Measurements from ENCODE around the gene CERS4. TPM values are rescaled to one million over a fixed set of nuclear protein-coding genes. Genes with fewer than 3 reads are reported as not detected.
A peak's percentile ranks its signal among the peaks of the same experiment; 100 is the strongest.

Gene CERS4
- total and polyA plus RNA-seq, 2 of the 8 experiments (the other 6 are each of a cell fraction or from before 2014, with no cell fraction given) = 88.2 to 179 TPM

- H3K23me2 ChIP-seq (ENCODE audit: low read depth, low read length) = no peaks in the 10 kb centered on the region
- ChIA-PET CTCF (ENCODE audit: partially characterized antibody) (interaction anchor here (1.0 to 2.2 kb wide), 5 partner anchors 9 to 165 kb away, joined by 3 to 10 read pairs (median 3); no protein-coding TSS in a partner anchor), POLR2A (ENCODE audit: partially characterized antibody) (interaction anchor here (1.1 to 1.6 kb wide), 2 partner anchors 9 to 85 kb away, joined by 3 to 13 read pairs; no protein-coding TSS in a partner anchor)
- no peak overlapping the region for H4K5ac ChIP-seq (ENCODE audit: insufficient read length, low read depth, low read length)
- H2BK15ac ChIP-seq (ENCODE audit: low read length) = no peak overlapping the region
- no peak overlapping the region for H3K4ac ChIP-seq (replicated peaks; ENCODE audit: insufficient read length, low read depth, low read length)
- H4K8ac ChIP-seq (ENCODE audit: extremely low read depth, insufficient read depth, low read length) = no peak overlapping the region
- no peak overlapping the region for H4K91ac ChIP-seq (replicated peaks; ENCODE audit: insufficient read length, low read length)
- no peak overlapping the region for H3K9ac ChIP-seq (replicated peaks in 1 of 4; ENCODE audit: extremely low read depth in 1 of 4, low read depth in 3 of 4, low read length in 3 of 4)
- no peak overlapping the region for H3K4me2 ChIP-seq (ENCODE audit: insufficient read depth in 1 of 2, low read depth in 2 of 2, low read length in 2 of 2)
- no peak overlapping the region for H2BK20ac ChIP-seq (ENCODE audit: low read length)
- no peak overlapping the region for H3K56ac ChIP-seq (replicated peaks; ENCODE audit: insufficient read length, low read depth, low read length)
- H3K4me3 ChIP-seq (ENCODE audit: extremely low read depth in 1 of 4, insufficient read depth in 2 of 4, low read depth in 3 of 4, low read length in 4 of 4) = no peak overlapping the region
- H3K27ac ChIP-seq (ENCODE audit: low read depth, low read length) = no peak overlapping the region
- no peaks in the 10 kb centered on the region for H3K9me3 ChIP-seq (ENCODE audit: insufficient read depth in 2 of 2, low read depth in 1 of 2, low read length in 1 of 2)
- WGBS, 2 experiments (ENCODE audit: extremely low coverage in 1 of 2, insufficient coverage in 1 of 2, insufficient read length in 1 of 2, insufficient replicate concordance in 2 of 2, low coverage in 1 of 2, low lambda C conversion rate in 2 of 2, missing lambda C conversion rate in 1 of 2) = 84% methylated on average over 5 of the region's 6 CpGs; no CpG with 5 or more reads in 1 of the 2 experiments
- DNase-seq (ENCODE audit: low read depth in 1 of 2, low spot score in 2 of 2) (no peak), FAIRE-seq (no peak)
- no peaks in the 10 kb centered on the region for H3K79me1 ChIP-seq (ENCODE audit: low read depth, low read length)
- H3K23ac ChIP-seq (ENCODE audit: insufficient read length) = no peak overlapping the region
- H3K79me2 ChIP-seq (ENCODE audit: control insufficient read depth in 1 of 2, insufficient read depth in 2 of 2, low read length in 2 of 2) = no peaks in the 10 kb centered on the region
- no peaks in the 10 kb centered on the region for H3K36me3 ChIP-seq (ENCODE audit: control insufficient read depth in 2 of 4, insufficient read depth in 4 of 4, low read length in 3 of 4)
- H3K18ac ChIP-seq (ENCODE audit: extremely low read depth, low read length) = no peak overlapping the region
- no peaks in the 10 kb centered on the region for H4K20me1 ChIP-seq (replicated peaks in 1 of 2; ENCODE audit: control insufficient read depth in 1 of 2, insufficient read depth in 2 of 2, low read length in 2 of 2)
- no peak overlapping the region for H3K14ac ChIP-seq (ENCODE audit: insufficient read length)
- H2AFZ ChIP-seq (ENCODE audit: low read length) = 0 out of 2 replicates have a peak overlapping the region, but pooled peaks have one; percentile 57
- H2BK120ac ChIP-seq (replicated peaks; ENCODE audit: low read depth, low read length) = no peak overlapping the region
- H3K4me1 ChIP-seq (replicated peaks in 1 of 4; ENCODE audit: control insufficient read depth in 3 of 4, insufficient read depth in 4 of 4, low read length in 3 of 4) = peaks cover 0 to 3% (median 0%) of the 10 kb centered on the region in 4 experiments; a peak in 3 of 7 replicates
- no peak overlapping the region for H2AK5ac ChIP-seq (ENCODE audit: low read depth, low read length)
- no peaks in the 10 kb centered on the region for H3K27me3 ChIP-seq (replicated peaks in 1 of 4; ENCODE audit: control insufficient read depth in 3 of 4, extremely low read depth in 1 of 4, insufficient read depth in 3 of 4, low read length in 3 of 4)
- H2BK12ac ChIP-seq (ENCODE audit: low read depth, low read length) = no peak overlapping the region
- H2BK5ac ChIP-seq (ENCODE audit: low read depth, low read length) = no peak overlapping the region
- TF ChIP-seq RFX5 (IDR thresholded peaks at IDR 0.05; ENCODE audit: borderline replicate concordance, low read depth, low read length) (no peak), SRF (IDR thresholded peaks at IDR 0.05; ENCODE audit: low read depth, low read length) (no peak), POLR2AphosphoS5 (IDR thresholded peaks at IDR 0.05; ENCODE audit: low read depth, low read length) (no peak), SIRT6 (IDR thresholded peaks at IDR 0.05; ENCODE audit: low read length) (no peak), EZH2 (IDR thresholded peaks at IDR 0.05; ENCODE audit: low read depth, low read length, severe bottlenecking) (no peak), SIN3A (conservative IDR thresholded peaks at IDR 0.05 in 1 of 2, IDR thresholded peaks at IDR 0.05 in 1 of 2; ENCODE audit: low read depth in 1 of 2, low read length in 2 of 2) (no peak), SP1 (IDR thresholded peaks at IDR 0.05; ENCODE audit: low read depth, low read length) (no peak), CEBPB (IDR thresholded peaks at IDR 0.05; ENCODE audit: low read depth, low read length) (no peak), BCL11A (IDR thresholded peaks at IDR 0.05; ENCODE audit: low read depth in 2 of 2, low read length in 2 of 2) (no peak), CHD1 (IDR thresholded peaks at IDR 0.05; ENCODE audit: low read depth, low read length) (no peak), TAF1 (IDR thresholded peaks at IDR 0.05; ENCODE audit: low read depth, low read length) (no peak), YY1 (IDR thresholded peaks at IDR 0.05; ENCODE audit: low read depth, low read length) (no peak)
- TF ChIP-seq, protein P1, sequence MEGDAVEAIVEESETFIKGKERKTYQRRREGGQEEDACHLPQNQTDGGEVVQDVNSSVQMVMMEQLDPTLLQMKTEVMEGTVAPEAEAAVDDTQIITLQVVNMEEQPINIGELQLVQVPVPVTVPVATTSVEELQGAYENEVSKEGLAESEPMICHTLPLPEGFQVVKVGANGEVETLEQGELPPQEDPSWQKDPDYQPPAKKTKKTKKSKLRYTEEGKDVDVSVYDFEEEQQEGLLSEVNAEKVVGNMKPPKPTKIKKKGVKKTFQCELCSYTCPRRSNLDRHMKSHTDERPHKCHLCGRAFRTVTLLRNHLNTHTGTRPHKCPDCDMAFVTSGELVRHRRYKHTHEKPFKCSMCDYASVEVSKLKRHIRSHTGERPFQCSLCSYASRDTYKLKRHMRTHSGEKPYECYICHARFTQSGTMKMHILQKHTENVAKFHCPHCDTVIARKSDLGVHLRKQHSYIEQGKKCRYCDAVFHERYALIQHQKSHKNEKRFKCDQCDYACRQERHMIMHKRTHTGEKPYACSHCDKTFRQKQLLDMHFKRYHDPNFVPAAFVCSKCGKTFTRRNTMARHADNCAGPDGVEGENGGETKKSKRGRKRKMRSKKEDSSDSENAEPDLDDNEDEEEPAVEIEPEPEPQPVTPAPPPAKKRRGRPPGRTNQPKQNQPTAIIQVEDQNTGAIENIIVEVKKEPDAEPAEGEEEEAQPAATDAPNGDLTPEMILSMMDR (IDR thresholded peaks at IDR 0.05; ENCODE audit: control extremely low read depth in 1 of 3, insufficient read depth in 1 of 3, low read depth in 1 of 3, low read length in 3 of 3) = no peak
Measured at GRCh38 chr19:8167985-8168384, 41.2 kb upstream of the CERS4 start.
